SK-N-SH treated with all-trans-retinoic acid at 6 μM for 48 hours (cell line): ENCODE measurements around the gene STOML1.

Experiments
- ISL1 ChIP-seq: fragments of 250-450 bp; sonication (Bioruptor Pico); IDR thresholded peaks from 2 replicates; pipeline ENCODE4 v2.1.2; 2022; ENCODE audit warnings: mild to moderate bottlenecking, moderate library complexity
- SNAI2 ChIP-seq: fragments of 250-450 bp; sonication (Bioruptor Pico); IDR thresholded peaks from 2 replicates; pipeline ENCODE4 v1.5.0; 2020; ENCODE audit warnings: mild to moderate bottlenecking, moderate library complexity
- ZNF565 ChIP-seq: fragments of 450-650 bp; formaldehyde crosslinking; conservative IDR thresholded peaks from 2 replicates; pipeline ENCODE4 v1.5.0; 2020; ENCODE audit warnings: low read depth, mild to moderate bottlenecking, moderate library complexity
- ZNF8 ChIP-seq: fragments of 450-650 bp; formaldehyde crosslinking; IDR thresholded peaks from 2 replicates; pipeline ENCODE4 v1.5.0; 2020; ENCODE audit warnings: mild to moderate bottlenecking, moderate library complexity

DNA sequence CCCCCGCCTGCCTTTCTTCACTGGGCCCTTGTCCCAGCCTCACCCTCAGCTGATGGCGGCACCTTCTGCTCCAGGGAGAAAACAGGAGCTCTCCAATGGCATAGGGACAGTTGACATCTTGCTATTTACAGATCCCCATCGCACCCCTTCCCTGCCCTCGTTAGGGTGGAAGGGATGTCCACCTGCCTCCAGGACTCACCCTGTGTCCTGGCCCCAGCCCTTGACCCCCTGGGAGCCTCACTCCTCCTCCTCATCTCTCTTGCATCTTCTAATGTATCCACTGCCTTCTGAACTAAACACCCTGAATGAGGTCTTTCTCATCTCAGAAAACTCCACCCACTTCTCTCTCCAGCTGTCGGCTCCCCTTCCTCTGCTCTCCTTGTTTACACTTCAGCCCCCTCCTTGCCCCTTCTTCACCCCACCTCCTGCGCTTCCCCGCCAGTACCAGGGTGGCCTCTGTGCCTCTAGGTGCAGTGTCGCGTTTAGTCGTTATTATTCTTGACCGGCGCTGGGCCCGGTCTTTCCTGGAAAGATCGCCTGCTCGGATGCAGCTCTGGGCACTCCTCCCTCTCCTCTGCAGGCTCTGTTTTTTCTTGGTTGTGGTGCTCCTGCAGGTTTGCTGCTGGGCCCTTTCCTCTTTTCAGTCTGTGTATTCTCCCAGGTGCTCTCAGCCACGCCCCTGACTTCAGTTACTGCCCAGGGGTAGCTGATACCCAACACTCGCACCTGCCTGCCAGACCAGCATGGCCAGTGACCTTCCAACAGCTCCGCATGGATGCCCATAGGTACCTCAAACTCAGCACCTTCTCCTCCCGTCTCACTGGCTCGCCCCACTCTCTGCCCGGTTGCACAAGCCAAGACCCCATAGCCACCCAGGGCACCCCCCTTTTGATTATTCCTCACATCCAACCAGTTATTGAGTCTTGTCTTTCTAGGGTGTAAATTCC is 45.3 kb upstream of the STOML1 start:
- TF ChIP-seq ZNF565 (CRISPR knock-in tag) (no peak), ISL1 (no peak), SNAI2 (no peak), ZNF8 (CRISPR knock-in tag) (no peak)
